ENCODE measurements around the gene ELOVL2.

Gene ELOVL2

GRCh38 chr6:11056871-11057270, 12.8 kb upstream of the ELOVL2 start:
- DNase-seq, result no peak

DNA sequence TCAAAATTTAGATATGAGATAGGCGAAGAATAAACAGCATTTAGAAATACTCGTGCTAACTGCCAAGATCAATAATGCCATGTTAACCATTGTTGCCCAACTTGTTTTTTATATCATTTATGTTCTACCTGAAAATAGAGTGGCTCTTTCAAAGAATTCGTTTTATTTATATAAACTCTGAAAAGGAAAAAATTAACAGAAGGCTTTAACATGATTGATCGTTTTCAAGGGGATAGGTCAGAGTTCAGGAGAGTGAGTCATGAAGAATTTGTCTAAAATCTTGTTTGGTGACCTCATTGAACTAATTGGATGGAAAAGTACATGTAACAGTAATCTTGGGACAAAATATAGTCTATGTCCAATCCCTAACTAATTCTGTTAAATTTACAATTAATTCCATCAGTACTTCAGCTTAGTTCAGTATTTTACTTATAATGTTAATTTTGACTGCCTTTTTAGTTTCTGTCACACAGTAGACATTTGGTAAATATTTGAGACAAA, 11.1 kb upstream of the ELOVL2 start:
- DNase-seq, result no peak

GRCh38 chr6:11054722-11055121, 10.6 kb upstream of the ELOVL2 start:
- DNase-seq, result no peak

DNA sequence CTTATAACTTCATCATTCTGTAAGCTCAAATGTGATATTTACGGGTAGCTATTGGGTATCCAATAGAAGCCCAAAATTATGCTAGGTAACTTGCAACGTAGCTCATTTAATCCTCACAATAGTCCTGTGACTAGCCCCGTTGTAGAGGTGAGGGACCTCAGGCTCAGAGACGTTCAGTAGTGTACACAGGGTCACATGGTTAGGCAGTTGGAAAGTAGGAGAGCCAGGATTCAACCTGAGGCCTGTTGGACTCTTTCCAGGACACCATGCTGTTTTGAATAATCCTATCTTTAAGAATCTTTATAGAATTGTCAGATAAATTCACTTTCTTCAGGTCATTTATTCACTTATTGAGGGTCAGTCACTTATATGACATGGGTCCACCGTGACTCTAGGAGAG, 9.2 kb upstream of the ELOVL2 start:
- no peak for DNase-seq

DNA sequence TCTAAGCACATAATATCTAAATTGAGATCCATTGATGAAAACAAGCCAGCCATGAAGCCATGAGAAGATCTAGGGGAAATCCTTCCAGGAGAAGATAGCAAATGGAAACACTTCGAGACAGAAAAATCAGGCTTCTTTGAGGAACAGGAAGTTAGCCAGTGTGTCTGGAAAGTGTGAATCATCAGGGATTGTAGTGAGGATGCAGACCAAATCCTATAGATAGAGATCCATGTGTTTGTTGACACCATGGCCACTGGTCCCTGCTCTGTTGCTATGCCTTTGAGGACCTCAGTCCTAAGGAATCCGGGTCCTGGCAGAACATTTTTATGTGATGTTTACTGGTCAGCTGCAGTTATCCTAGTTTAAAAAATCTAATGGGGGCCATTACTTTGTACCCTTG, 6.6 kb upstream of the ELOVL2 start:
- DNase-seq, result no peak

GRCh38 chr6:11044712-11045167, 635 bp upstream of the ELOVL2 start:
- DNase-seq, result no peak

DNA sequence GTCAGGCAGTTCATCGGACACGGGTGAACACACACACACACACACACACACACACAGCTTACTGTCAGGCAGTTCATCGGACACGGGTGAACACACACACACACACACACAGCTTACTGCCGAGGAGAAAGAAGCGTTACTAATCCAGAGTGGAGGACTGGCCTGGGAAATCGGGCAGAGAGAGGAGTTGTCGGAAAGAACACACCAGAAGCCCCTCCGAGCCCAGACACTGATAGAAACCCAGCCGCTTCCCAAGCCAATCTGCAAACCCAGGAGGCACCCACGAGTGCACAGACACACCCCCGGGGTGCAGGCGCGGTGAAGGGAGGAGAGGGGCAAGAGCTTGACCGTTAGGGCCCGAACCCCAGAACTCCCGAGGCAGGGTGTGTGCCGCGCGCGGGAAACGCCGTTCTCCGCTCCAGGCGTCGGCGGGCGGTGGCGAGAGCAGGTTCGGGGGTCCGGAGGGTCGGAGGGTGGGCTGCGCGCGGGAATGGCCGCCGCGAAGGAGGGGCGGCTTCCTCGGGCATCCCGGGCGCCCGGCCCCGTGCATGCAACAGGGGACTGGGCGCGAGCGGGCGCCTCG, 636 bp downstream of the ELOVL2 start:
- peak; percentile 65 for DNase-seq

DNA sequence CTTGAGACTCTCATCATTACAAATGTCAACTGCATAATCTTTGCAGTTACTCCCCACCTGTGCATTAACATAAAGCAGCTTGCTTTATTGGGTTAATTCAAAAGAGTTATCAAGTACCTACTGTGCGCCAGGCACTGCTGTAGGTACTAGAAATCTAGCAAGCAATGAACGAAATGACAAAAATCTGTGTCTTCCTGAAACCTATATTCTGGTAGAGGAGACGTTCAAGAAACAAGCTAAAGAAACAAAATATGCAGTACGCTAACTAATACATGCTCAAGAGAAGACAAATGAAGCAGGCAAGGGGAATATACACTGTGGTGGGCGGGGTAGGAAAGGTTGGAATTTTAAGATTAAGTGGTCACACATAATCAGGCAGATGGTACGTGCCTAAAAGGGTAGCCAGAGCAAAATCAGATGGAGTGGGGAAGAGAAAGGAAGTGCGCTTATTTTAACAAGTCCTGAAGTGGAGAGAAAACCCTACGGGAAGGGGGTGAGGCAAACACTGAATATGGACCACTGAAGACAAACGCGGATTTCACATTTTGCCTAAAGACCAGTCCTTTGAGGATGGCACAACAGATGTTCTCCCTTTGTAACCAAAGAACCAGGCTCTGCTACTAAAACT, 1.2 kb downstream of the ELOVL2 start:
- DNase-seq, result no peak

GRCh38 chr6:11042025-11042749, 1.9 kb downstream of the ELOVL2 start:
- no peak for DNase-seq

GRCh38 chr6:11040134-11040533, 4.0 kb downstream of the ELOVL2 start:
- DNase-seq, result no peak

- DNase-seq, result peak; percentile 14
Measured at GRCh38 chr6:11039040-11039439, 5.1 kb downstream of the ELOVL2 start.

GRCh38 chr6:11036977-11037430, 7.1 kb downstream of the ELOVL2 start:
- no peak for DNase-seq

- DNase-seq, result no peak
Measured at GRCh38 chr6:11036351-11036740, 7.8 kb downstream of the ELOVL2 start.

- DNase-seq, result peak; percentile 46
Measured at GRCh38 chr6:11035616-11036350, 8.3 kb downstream of the ELOVL2 start.

DNA sequence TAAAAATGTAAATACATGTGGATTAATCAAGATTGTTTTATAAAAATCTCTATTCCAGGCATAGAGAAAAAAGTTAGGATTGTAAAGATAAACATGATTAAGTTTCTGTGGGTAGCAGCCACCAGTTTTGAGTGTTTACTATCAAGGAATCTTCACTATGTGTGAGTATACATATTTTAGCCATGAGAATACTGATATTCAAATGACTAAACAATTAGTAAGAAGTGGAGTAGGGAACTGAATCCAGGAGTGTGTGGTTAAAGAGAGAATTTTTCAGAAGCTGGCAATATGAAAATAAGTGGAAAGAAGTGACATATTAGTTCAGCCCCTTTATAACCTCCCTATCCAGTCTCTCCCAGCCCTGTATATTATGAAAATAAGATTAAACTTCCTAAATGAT, 10.3 kb downstream of the ELOVL2 start:
- DNase-seq, result no peak

GRCh38 chr6:11030904-11031303, 13.2 kb downstream of the ELOVL2 start:
- DNase-seq, result no peak

GRCh38 chr6:11028959-11029358, 15.1 kb downstream of the ELOVL2 start:
- DNase-seq, result no peak

DNA sequence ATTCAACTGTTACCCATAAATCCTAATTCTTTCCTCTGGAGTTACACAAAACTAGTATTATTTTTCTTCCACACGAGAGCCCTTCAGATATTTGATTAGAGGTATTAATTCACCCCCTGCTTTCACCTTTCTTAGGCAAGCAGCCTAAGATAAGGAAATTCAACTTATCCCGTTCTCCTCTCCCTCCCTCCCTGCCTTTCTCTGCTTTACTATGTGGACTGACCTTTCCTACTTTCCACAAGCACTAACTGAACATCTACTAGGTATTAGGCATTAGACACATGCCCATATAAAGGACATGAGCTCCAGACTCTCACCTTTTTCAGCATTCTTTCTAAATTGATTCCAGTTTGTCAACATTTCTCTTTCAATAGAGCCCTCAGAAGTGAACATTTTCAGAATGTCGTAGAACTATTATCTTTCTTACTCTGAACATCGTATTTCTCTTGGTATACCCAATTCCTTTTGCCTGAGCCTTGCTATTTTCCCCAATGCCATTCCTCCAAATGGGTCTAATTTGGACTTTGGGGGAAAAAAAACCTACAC, 16.5 kb downstream of the ELOVL2 start:
- DNase-seq, result no peak

- DNase-seq, result peak; percentile 94
Measured at GRCh38 chr6:11025921-11026635, 18.0 kb downstream of the ELOVL2 start.

DNA sequence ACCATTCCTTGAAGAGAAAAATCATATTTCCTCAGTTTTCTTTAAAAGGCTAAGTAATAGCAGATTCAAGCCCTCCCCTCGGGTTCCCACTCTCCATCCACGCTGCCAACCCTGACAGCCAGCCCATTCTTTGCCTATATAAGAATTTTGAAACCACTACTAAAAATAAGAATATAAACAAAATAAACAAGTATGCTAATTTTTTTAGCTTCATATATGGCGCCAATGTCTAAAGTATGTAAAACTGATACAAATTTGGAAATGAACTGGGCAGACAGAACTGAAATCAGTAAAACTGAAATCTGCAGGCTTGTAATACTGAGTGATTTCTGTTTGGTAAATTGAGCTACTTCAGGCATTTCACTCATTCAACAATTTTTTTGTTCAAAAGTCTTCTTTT, 19.0 kb downstream of the ELOVL2 start:
- DNase-seq, result no peak

DNA sequence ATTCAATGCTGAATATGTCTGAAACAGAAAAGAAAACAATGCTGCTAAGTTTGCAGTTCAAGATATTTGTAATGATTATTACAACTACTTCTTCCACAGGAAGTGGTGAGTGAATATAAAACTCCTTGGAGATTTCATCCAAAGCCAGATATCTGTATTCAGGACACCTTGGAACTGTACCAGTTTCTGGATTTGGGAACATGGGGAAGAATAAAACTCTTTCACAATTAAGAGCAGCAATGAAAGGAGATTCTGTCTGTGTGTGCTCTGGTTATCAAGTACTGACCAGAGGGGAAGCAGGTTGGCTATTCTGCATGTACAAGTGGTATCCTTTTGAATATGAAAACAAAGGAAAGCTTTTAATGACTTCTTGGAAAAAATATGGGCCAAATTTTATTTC, 21.1 kb downstream of the ELOVL2 start:
- DNase-seq, result no peak

GRCh38 chr6:11021714-11022113, 22.4 kb downstream of the ELOVL2 start:
- no peak for DNase-seq

All from NCI-H526 treated with DMSO at 0.1 percent for 48 hours (cell line).